DMS153 (cell line): Measurements from ENCODE around the gene C1orf21.
A peak's percentile ranks its signal among the peaks of the same experiment; 100 is the strongest.
"Not testable (repeated sequence)": the region's sequence is repeated elsewhere in the genome, so short reads cannot be mapped to it uniquely, and the experiment has no call there.

Source experiments
- DNase-seq: peaks from one replicate; lab custom pipeline; 2025; lab: John Stamatoyannopoulos, UW

Gene C1orf21, protein sequence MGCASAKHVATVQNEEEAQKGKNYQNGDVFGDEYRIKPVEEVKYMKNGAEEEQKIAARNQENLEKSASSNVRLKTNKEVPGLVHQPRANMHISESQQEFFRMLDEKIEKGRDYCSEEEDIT

DNA sequence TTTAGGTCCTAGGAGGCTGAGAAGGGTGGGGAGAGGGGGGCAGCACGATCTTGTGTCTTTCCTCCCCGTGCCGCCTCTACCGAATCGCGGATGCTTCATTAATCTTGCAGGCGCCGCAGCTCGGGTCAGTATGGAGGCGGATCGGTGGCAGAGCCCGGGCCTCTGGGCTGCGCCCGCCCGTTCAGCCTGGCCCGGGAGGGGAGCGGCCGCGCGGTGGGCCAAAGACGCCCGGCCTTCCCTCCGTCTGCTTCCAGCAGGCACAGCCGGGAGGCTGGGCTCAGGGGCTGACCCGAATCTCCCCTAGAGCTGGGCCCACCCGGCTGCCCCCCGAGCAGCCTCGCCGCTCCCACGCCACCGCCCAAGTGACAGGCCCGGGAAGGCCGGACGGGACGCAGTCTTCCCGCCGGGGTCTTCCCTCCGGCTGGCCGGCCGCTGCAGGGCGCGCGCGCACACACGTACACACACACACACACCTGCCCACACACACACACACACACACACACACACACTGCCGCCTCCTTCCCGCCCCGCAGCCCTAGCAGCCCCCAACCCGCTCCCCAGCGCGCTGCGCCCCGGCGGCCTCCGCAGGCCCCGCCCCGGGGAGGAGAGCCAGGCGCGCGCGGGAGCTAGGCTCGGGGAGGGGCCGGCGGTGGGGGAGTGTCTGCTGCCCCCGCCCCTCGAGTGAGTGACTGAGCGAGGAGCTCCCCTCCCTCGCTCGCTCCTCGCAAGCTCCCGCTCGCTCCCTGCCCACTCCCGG lies at the start of gene C1orf21:
Gene C1orf21 (plus strand): TSS at position 718 of the 757 bp plus-strand sequence. CDS start 90,481 bp downstream, outside the sequence.
- DNase-seq = peak; percentile 76

DNA sequence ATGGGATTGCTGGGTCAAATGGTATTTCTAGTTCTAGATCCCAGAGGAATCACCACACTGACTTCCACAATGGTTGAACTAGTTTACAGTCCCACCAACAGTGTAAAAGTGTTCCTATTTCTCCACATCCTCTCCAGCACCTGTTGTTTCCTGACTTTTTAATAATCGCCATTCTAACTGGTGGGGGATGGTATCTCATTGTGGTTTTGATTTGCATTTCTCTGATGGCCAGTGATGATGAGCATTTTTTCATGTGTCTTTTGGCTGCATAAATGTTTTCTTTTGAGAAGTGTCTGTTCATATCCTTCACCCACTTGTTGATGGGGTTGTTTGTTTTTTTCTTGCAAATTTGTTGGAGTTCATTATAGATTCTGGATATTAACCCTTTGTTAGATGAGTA lies 49.0 kb upstream of the C1orf21 start:
- not testable (repeated sequence) for DNase-seq

DNA sequence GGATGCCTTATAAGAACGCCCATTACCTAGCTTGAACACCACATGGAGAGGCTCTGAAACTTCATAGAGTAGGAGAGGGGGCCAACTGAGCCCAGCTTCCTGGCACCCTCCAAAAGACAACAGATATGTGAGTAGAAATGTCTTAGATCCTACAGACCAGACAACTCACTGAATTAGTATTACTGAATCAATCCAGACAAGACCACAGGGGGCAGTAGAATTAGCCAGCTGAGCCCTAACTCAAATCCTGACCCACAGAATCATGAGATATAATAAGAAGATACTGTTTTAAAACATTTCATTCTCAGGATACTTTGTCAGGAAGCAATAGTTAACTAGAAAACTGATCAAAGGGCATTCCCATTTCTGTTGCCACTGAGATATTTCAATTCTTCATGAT lies 45.8 kb upstream of the C1orf21 start:
- DNase-seq = no peak

DNA sequence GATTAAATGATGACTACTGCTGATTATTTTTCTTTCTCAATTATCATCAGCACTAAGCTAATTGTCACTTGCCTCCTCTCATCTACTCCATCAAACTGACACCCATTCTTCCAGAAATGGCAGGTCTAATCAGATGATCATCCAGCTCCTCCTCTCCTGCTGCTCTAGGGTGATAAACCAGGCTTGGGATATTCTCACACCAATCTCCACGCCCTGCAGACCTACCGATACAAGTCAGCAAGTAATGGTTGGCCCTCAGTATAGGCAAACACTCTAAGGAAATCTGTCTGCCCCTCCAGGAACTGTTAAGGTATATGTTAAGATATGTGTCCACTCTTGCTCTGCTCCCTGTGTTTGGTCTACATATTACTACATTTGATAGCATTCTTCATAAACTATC lies 36.3 kb upstream of the C1orf21 start:
- DNase-seq = no peak

DNA sequence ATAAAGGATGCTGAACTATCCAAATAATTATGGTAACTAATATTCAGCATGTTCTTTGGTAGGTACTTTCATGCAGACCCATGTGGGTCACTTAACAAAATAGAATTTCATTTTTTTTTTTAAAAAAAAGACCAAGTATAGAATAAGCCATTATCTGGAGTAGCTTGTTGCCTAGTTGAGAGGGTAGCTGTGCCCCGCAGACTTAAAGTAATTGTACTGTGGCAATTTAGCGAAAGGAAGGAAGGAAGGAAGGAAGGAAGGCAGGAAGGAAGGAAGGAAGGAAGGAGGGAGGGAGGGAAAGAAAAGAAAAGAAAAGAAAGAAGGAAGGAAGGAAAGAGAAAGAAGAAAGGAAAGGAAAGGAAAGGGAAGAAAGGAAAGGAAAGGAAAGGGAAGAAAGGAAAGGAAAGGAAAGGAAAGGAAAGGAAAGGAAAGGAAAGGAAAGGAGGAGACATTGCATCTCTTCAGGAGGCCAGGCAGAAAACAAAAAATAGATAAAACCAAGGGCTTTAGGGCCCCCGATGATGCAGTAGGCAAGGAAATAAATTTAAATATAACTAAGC lies 35.3 kb upstream of the C1orf21 start:
- DNase-seq = no peak

DNA sequence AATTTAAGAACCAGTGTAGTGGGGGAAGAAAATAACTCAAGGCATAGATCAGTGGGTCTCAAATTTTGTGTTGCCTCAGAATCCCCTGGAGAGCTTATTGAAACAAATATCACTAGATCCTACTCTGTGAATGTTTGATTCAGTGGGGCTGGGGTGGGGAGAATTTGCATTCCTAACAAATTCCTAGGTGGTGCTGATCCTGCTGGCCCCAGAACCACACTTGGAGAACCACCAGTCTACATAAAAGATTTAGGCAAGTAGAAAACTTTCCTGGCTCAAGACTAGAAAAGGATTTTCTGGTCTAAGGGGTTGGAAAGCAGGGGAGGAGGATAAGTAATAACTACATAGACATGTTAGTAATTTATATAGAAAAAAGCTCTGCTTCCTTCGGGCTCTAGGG lies 34.1 kb upstream of the C1orf21 start:
- DNase-seq = no peak

DNA sequence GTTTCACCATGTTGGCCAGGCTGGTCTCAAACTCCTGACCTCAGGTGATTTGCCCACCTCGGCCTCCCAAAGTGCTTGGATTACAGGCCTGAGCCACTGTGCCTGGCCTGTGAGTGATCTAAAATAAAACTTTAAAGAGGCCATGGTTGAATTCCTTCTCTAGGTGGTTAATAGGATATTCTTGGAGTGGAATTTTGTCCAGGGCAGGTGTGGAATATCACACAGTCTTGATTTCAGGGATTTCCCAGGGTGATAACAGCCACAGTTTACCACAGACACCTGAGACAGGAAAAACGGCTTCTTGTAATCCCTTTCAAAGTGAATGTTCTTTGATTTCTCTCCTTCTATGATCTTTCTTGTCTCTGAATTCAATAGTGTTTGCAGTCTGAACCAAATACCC lies 32.1 kb upstream of the C1orf21 start:
- DNase-seq = no peak

DNA sequence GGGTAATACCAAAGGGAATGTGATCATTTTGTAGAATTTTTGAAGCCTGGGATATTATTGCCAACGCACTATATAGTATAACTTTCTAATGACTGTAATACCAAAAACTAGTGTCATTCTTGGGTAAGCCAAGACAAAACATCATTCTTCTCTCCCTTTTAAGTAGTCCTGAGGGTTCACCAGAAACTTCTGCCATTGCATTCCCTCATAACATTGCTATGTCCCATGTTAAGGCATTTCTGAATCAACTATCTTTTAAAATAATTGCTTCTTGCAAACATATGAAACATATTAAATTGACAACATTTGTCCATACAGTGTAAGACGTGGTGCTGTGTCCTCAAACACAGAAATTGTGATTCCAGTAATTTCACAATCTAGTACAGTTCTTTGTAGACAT lies 29.9 kb upstream of the C1orf21 start:
- DNase-seq = no peak

DNA sequence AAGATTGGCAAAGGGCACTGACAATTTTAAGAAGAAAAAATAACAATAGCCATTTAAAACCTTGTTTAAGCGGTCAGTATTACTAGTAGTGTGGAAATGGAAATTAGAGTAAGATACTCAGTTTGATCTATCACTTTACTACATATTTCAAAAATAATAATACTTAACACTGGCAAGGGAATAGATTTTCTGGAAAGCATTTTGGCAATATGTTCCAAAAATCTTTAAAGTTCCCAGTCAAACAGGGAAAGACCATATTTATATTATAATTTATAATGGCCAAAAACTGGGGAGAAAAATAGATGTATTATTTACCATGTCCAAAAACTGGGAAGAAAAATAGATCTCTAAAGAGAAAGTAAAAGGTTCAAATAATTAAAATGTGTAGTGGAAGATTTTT lies 28.6 kb upstream of the C1orf21 start:
- no peak for DNase-seq

DNA sequence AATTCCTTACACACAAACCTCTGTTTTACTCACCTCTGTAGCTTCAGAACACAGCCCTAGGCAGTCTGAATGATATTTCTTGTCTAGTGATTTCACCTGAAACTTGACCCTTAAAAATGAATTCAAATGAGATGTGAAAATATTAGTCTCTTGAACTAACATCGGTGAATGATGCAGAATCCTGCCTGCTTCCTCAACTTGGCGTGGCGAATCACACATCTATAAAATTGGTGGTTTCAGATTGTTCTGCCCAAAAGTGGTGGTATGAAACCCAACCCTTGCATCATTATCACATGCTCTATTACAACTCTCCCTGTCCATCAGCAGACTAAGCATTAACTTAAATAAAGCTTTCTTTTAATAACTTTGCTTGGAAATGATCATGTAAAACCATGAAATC lies 26.9 kb upstream of the C1orf21 start:
- no peak for DNase-seq

DNA sequence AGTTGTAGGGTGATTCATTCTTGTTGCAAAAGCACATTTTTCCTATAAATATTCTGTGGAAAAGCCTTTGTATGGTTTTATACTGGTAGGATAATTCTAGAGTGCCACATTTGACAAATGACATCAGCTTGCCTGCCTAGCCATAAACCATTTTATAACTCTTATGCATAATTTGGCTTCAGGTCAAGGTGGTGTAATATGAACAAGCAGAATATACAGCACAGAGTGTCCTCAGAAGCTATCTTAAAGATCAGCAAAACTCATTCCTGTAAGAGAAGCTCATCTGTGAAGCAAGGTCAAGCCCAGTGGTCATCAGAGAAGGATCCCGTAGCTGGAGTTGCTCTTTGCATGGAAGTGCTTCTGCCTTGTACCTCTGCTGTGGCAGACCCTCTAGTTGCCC lies 24.0 kb upstream of the C1orf21 start:
- DNase-seq = no peak

DNA sequence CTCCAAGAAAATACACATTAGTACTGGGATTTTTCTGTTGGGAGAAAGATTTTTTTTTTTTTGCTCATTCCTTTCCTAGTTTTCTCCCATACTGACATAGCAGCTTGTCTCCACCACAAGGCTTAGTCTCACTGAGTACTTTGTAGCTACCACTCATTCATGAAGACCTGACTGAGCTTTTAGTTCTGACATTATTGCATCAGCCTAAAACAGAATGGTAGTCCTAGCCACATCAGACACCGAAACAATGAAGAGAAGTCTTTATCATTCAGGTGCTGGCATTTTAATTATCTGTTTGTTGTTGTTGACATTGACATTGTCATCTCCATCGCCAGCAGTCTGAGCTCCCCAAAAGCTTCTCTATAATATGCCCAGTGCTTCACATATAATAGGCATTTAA lies 21.1 kb upstream of the C1orf21 start:
- no peak for DNase-seq

DNA sequence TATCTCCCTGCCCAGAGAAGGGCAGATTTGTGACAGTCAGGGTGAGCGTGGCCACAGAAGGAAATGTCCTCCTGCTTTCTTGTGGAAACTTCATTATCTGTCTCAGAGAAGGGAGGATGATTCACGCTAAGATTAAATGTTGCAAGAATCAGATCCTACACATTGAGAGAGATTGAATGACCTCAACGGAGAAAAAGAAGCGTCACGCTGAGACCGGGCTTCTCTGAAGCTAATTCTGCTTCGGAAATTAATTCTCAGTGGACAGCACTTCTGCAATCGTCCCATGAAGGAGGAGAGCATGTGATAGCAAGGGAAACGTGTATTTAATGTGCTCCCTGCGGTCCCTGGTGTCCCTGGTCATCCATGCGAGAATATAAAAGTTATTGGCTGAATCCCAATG lies 19.8 kb upstream of the C1orf21 start:
- DNase-seq = no peak

DNA sequence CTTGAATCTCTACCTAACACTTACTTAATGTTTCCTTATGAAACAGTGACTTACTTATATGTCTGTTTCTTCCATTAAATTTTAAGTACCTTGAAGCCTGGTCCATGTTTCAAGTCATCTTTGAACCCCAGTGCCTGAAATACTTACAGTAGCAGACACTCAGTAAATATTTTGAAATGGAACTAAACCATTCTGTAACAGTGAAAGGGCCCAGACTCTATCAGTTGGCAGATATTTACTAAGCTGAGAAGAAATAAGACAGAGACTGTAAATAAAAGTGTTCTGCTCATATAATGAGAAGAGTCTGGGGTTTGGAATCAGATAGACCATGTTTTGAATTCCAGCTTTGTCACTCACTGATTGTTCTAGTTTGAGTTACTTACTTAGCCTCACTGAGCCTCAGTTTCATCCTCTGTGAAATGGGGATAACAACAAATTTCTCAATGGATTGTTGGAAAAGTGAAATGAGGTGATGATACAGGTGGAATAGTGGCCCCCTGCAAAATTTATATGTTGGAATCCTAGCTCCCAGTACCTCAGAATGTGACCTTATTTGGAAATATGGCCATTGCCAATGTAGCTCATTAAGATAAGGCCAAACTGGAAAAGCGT lies 19.3 kb upstream of the C1orf21 start:
- no peak for DNase-seq

DNA sequence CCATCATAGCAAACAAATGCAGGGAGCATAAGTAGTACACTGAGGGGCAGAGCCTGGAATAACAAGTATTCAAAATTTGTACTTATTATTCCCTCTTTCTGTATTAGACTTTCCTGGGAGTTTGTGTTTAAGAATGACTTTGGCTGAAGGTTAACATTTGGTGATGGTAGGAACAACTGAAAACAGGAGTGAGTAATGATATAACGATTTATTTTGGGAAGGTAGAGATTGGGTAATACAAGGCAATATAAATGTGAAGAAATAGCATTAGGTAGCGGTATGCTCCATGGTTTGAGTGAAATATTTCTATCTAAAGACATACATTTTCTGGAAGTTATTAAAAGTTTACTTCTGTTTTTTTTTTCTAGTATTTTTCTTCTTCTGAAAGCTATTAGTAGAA lies 18.5 kb upstream of the C1orf21 start:
- no peak for DNase-seq

DNA sequence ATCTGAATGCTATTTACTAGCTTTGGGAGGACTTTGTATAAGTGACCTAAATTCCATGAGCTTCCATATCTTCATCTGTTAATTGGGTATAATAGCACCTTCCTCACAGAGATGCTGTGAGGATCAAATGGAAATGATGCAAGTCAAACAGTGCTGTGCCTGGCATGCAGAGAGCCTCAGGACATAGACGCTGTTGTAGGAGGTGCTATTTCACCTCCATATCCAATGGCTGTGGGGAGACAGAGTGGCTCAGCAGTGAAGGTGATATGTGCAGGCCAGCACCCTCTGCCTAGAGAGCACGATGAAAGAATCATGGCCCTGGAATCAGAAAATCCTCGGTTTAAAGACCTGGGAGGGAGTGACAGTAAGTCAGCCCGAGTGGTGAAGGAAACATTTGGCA lies 16.0 kb upstream of the C1orf21 start:
- no peak for DNase-seq

DNA sequence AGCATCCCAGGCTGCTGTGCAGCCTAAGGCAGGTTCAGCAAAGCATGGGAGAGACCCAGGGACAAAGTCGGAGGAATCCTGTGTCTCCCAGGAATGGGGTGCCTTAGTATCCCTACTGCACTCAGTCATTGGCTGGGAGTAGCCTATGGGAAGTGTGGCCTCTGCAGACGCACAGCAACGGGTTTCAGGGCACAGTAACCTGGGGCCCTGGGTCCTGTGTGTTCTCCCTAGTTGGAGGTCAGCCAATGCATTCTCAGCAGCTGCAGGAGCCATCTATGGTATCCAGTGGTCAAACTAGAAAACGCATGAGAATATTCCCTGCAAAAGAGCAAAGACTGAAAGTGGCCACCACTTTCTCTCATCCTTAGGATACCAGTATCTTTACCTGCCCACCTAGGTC lies 13.7 kb upstream of the C1orf21 start:
- no peak for DNase-seq

DNA sequence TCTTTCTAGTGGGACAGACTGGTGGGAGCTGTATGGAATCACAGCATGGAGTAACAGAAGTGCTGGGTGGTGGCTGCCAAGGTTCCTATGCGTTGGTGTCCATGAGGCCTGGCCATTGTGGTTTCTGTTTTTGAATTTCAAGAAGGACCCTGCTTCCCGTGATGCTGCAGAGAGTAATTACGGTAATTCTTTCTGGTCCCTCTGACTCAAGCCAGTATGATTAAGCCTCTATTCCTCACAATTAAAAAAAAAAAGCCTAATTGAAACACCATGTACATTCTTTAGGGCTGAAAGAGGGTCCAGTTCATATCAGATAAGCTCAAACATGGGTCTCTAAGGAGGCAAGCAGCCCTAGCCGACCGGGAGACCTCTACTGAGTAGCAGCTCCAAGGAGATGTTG lies 10.5 kb upstream of the C1orf21 start:
- DNase-seq = no peak

DNA sequence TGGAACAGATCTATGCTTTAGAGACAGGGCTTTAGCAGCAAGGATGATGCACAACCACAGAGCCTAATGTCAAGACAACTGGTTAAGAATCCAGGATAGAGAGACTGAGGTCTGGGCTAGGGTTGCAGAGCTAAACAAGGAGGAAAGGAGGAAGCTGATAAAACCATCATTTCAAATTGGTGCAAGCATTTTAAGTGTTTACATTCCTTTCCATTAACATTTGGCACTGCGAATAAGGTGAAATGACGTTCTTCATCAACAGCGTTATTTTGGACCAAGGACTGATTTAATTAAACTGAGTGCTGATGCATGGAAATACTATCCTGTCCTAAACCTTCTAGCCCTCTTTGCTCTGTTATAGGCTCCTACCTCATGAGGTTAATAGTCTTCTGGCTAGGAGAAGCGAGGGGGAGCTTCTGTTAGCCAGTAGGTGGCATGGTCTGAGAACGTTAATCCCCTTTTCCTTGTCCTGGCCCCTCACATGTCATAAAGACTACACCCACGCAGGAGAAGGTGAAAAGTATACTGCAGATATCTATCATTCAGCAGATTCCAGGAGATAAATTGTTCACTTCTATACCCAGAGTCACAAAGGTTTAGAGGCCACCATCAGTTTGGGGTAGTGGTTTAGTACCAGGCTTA lies 7.6 kb upstream of the C1orf21 start:
- DNase-seq = no peak

DNA sequence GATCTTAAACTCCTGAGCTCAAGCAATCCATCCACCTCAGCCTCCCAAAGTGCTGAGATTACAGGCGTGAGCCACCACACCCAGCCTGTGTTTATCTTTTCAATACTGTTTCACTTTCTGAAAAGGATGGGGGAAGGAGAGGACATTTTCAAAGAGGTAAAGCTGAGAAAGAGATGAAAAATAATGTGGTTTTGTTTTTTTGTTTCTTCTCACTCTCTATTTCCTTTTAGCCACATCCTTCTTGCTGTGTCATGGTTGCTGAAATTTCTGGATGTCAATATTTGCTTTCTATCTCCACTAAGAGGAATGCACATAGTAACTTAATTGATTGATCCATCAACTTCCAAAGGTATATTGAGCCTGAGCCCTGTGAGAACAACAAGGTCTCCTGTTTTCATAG lies 6.4 kb upstream of the C1orf21 start:
- DNase-seq = no peak

DNA sequence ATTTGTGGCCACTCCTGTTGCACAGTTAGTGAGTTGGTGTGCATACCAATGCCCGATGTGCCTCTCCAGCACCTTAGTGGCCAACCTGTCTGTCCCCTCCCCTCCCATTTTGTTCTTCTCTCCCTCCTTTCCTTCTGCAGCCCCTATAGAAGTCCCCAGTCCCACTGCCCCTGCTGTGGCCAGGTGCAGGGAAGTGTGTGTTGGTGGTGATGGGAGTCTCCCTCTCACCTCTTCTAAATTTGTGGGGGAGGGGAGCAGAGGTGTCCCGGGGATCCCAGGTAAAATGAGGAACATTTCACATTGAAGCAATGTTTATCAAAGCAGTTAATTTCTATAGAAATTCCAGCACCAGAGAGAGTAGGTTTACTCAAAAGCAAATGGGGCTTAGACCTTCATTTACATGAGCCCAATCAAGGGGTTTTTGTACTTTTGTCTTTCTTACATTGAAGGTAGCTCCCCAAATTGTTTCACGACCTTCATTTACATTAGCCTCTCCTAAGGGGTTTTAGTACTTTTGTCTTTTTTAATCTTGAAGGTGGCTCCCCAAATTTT lies 3.0 kb upstream of the C1orf21 start:
- DNase-seq = no peak

DNA sequence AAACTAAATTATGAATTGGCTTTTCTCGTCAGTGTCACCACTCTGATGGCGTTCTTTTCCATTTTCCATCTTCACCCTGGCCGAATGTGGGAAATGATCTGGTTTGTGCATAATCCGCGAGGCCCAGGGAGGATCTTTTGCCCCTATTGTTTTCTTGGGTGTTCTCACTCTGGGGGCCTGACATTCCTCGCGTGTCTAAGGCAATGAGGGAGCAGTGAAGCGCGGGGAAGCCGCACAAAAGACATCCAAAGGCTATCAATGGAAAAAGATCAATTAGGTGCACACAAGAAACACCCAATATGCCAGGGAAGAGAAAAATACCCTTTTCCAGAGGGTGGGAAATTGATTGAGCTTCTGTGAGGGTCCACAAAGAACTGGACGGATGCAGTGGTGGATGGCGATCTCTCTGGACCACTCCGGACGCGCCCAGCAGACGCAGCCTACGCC lies 941 bp upstream of the C1orf21 start:
- DNase-seq = no peak

DNA sequence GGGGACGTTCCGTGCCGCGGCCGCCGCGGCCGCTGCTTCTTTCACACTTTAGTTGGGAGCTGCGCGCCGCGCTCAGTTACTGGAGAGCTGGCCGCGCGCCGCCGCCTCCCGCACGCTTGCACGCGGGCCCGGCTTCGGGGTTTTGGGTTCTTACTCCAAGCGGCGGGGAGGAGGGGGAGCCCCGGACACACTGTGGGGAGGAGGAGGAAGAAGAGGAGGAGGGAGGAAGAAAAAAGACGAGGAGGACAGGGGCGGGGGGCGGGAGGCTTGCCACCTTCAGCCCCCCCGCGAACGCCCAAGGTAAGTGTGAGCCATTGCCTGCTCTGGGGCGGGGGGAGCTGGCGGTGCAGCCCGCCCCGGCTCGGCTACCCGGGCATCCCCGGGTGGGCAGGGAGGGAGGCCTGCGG lies 243 bp downstream of the C1orf21 start:
- DNase-seq = no peak
